Measurements from ENCODE around the gene OR5B12.
"Not testable (repeated sequence)": the region's sequence is repeated elsewhere in the genome, so short reads cannot be mapped to it uniquely, and the experiment has no call there.

Gene OR5B12

GRCh38 chr11:58442136-58442535 is at the start of gene OR5B12:
TSS of gene OR5B12 (minus strand) at chr11:58442236. CDS start at chr11:58440151, 2,085 bp downstream.
- no peak for DNase-seq

GRCh38 chr11:58490827-58491226 is 48.8 kb upstream of the OR5B12 start:
- no peak for DNase-seq

GRCh38 chr11:58487170-58487569 is 45.1 kb upstream of the OR5B12 start:
- DNase-seq: no peak

GRCh38 chr11:58485961-58486360 is 43.9 kb upstream of the OR5B12 start:
- no peak for DNase-seq

- DNase-seq: no peak
These were observed 29.9 kb upstream of the OR5B12 start for GRCh38 chr11:58471892-58472291.

- no peak for DNase-seq
These were observed 24.3 kb upstream of the OR5B12 start for GRCh38 chr11:58466293-58466692.

GRCh38 chr11:58465690-58466089 is 23.7 kb upstream of the OR5B12 start:
- no peak for DNase-seq

- DNase-seq: no peak
These were observed 9.5 kb upstream of the OR5B12 start for GRCh38 chr11:58451585-58451984.

GRCh38 chr11:58446294-58446693 is 4.3 kb upstream of the OR5B12 start:
- no peak for DNase-seq

GRCh38 chr11:58444300-58444699 is 2.3 kb upstream of the OR5B12 start:
- no peak for DNase-seq

- DNase-seq: no peak
These were observed 3.5 kb downstream of the OR5B12 start for GRCh38 chr11:58438486-58438885.

- no peak for DNase-seq
These were observed 7.8 kb downstream of the OR5B12 start for GRCh38 chr11:58434217-58434616.

GRCh38 chr11:58433638-58434203 is 8.3 kb downstream of the OR5B12 start:
- no peak for DNase-seq

GRCh38 chr11:58429273-58429672 is 12.8 kb downstream of the OR5B12 start:
- DNase-seq: no peak

GRCh38 chr11:58428021-58428420 is 14.0 kb downstream of the OR5B12 start, which contains the start of gene OR5B2:
TSS of gene OR5B2 (minus strand) at chr11:58428121. CDS start at chr11:58423261, 4,860 bp downstream.
- no peak for DNase-seq

GRCh38 chr11:58406774-58407173 is 35.3 kb downstream of the OR5B12 start, which contains the start of gene OR5B3:
TSS of gene OR5B3 (minus strand) at chr11:58406874. CDS start at chr11:58403409, 3,465 bp downstream.
- DNase-seq: no peak

- DNase-seq: not testable (repeated sequence)
These were observed 42.4 kb downstream of the OR5B12 start for GRCh38 chr11:58399622-58400021.

- no peak for DNase-seq
These were observed 46.5 kb downstream of the OR5B12 start for GRCh38 chr11:58395581-58395980.

- no peak for DNase-seq
These were observed 47.8 kb downstream of the OR5B12 start for GRCh38 chr11:58394195-58394594.

GRCh38 chr11:58392746-58393145 is 49.3 kb downstream of the OR5B12 start:
- no peak for DNase-seq

GRCh38 chr11:58391879-58392278 is 50.2 kb downstream of the OR5B12 start:
- no peak for DNase-seq

GRCh38 chr11:58390551-58391063 is 51.4 kb downstream of the OR5B12 start:
- DNase-seq: no peak

Data from NCI-H1694 treated with DMSO at 0.1 percent for 48 hours (cell line).